Left renal pelvis (tissue), 4 donors: ENCODE measurements around the gene PDS5A. TPM values are rescaled to one million over a fixed set of nuclear protein-coding genes. Genes with fewer than 3 reads are reported as not detected.
"Not testable (repeated sequence)": the region's sequence is repeated elsewhere in the genome, so short reads cannot be mapped to it uniquely, and the experiment has no call there.

Source experiments
- DNase-seq, 4 donors: peaks; one replicate each; pipeline ENCODE4 v3.0.0-alpha.2; 2013; ENCODE audit warnings: low read depth in 4 of 4, low spot score in 3 of 4
- polyA plus RNA-seq, 4 donors: library from polyadenylated mRNA; unstranded; fragments of 120-200 nt; gene quantifications; one replicate each; pipeline ENCODE4 v1.2.1, GENCODE V29; 2013; ENCODE audit not compliant: insufficient read length in 4 of 4

The PDS5A gene
- 10 to 100 TPM; 54.4 to 78.4 (median 70.3) TPM for polyA plus RNA-seq

DNA sequence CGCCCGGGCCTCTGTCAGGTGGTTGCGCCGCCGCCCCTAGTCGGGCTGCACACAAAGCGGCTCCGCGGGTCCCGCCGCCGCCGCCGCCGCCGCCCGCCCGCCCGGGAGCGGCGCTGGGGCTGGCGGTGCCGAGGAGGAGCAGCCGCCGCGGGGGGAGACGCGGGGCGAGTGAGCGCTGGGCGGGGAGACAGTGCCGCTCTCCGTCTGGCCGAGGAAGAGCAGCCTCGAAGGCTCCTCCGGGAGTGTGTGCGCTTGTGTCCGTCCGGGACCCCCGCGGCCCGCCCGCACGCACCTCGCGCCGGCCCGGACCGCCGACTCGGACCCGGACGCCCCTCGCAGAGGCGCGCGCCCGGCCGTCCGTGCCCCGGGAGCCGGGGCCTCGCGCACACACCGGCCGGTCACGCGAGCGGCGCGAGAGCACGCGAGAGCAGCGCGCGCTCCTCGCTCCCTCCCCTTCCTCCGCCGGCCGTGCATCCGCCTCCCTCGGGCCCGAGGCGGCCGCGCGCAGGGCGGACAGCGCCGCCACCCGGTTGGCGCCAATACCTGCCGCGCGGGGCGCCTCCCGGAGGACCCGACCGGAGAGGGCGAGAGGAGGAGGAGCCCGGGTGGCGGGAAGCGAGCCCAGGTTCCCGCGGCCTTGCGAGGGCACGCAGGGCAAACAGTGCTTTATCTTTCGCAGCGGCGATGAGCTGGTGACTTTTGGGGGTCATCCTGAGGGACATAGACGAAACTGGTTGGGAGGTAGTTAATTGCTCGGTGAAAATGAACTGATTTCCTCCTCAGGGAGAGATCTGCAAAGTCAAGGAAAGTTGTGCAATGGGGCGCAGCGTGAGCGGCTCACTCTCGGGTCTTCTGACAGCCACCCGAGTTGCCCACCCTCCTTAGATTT, at the start of gene PDS5A:
Gene PDS5A (minus strand): TSS at position 423 of the 889 bp plus-strand sequence. CDS start 1,334 bp downstream, outside the sequence.
- peak; percentile 73 to 88 (median 84) for DNase-seq

DNA sequence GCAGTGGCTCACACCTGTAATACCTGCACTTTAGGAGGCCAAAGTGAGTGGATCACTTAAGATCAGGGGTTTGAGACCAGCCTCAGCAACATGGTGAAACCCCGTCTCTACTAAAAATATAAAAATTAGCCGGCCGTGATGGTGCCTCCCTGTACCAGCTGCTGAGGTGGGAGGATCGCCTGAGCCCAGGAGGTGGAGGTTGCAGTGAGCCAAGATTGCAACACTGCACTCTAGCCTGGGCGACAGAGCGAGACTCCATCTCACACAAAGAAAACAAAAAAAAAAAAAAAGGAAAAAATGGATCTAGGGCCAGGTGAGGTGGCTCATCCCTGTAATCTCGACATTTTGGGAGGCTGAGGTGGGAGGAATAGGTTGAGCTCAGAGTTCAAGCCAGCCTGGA, 46.3 kb upstream of the PDS5A start:
- not testable (repeated sequence) for DNase-seq

DNA sequence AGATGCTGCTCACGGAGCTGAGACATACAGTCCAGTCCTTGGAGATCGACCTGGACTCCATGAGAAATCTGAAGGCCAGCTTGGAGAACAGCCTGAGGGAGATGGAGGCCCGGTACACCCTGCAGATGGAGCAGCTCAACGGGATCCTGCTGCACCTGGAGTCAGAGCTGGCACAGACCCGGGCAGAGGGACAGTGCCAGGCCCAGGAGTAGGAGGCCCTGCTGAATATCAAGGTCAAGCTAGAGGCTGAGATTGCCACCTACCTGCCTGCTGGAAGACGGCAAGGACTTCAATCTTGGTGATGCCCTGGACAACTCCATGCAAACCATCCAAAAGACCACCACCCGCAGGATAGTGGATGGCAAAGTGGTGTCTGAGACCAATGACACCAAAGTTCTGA, 43.4 kb upstream of the PDS5A start:
- DNase-seq, result not testable (repeated sequence)

DNA sequence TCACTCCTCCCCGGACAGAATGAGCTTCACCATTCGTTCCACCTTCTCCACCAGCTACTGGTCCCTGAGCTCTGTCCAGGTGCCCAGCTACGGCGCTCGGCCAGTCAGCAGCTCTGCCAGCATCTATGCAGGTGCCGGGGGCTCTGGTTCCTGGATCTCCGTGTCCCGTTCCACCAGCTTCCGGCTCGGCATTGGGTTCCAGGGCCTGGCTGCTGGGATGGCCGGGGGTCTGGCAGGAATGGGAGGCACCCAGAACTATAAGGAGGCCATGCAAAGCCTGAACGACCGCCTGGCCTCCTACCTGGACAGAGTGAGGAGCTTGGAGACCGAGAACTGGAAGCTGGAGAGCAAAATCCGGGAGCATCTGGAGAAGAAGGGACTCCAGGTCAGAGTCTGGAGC, 42.5 kb upstream of the PDS5A start:
- DNase-seq, result no peak

DNA sequence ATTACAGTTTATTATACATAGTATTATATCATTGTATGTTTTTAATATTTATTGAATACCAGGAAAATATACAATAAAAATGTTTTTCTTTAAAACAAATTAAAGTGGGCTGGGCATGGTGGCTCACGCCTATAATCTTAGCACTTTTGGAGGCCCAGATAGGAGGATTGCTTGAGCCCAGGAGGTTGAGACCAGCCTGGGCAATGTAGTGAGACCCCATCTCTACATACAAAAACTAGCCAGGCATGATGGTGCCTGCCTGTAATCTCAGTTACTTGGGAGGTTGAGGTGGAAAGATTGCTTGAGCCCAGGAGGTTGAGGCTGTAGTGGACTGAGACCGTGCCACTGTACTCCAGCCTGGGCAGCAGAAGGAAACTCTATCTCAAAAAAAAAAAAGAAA, 38.3 kb upstream of the PDS5A start:
- DNase-seq, result no peak

DNA sequence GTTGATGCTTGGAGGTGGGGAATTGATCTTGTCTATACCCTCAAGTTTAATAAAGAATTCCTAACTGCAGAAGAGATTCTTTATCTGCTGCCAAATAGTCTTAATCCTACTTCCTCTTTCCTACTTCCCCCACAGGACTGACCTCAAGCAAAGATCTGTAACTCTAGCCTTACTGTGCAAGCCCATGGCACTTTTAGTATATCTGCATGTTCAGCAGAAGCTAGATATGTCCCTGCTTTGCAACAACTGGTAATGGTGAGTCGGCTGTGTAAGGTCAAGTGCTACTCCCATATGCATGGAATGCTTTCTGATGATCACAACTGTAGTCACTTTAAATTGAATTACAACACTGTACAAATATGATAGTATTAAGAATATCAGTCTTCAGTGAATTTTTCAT, 26.3 kb upstream of the PDS5A start:
- DNase-seq, result no peak

- DNase-seq, result no peak
These were observed 23.0 kb upstream of the PDS5A start for GRCh38 chr4:40000711-40001110.

GRCh38 chr4:39998659-39999345, 21.1 kb upstream of the PDS5A start:
- DNase-seq, result no peak

GRCh38 chr4:39996811-39997210, 19.1 kb upstream of the PDS5A start:
- no peak for DNase-seq

DNA sequence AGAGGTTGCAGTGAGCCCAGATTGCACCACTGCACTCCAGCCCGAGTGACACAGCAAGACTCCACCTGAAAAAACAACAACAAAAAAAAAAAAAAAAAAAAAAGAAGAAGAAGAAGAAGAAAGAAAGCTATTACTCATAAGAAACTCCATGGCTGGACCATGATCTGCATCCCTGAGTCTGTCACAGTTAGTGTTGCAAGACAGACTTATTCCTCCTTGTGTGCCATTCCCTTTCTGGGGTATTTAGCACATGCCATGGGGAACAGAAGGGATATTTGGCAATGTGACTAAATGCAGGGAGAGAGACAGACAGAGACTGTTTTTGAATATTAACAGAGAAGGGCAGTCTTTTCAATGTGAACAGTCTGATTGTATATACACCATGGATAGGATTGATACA, 16.7 kb upstream of the PDS5A start:
- no peak for DNase-seq

- not testable (repeated sequence) for DNase-seq
These were observed 11.7 kb upstream of the PDS5A start for GRCh38 chr4:39989381-39989780.

- DNase-seq, result no peak
These were observed 9.8 kb upstream of the PDS5A start for GRCh38 chr4:39987485-39987884.

- DNase-seq, result no peak
These were observed 1.2 kb upstream of the PDS5A start for GRCh38 chr4:39978904-39979303.

DNA sequence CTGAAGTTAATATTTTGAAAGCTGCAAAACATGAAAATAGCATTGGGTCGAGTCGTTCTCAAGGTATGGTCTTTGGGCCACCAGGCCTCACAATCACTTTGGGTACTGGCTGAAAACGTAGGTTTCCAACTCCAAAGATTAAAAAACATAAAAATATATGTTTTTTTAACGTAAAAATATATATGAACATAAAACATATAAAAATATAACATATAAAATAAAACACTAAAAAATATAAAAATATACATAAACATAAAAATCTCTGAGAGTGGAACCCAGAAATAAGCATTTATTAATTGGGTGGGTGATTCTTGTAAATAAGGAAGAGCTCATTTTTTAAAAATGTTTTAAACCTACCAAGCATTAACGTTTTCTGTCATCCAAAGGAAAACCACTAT, 666 bp upstream of the PDS5A start:
- no peak for DNase-seq

DNA sequence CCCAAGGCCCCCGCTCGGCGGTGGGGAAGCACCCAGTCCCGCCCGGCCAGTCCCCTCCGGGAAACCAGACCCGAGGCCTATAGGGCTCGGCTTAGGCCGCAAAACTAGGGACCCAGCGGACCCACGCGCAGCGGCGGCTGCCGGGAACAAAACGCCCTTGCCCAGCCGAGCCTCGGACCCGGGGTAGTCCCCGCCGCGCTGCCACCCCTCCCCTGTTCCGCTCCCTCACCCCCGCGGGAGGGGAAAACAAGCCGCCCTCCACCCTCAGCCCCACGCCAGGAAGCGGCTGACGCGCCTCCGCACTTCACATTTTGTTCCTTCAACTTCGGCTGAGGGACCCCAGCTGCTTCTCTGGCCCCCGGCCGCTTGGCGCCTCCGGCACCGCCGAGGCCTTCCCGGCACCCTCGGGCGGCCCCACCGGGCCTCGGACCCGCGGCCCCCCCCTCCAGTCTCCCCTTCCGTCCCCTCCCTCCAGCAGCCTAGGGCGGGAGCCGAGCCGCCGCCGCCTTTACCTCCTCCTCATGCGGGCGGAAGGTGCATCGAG, 694 bp downstream of the PDS5A start:
- peak in 3 of 4 donors; percentile 15 to 42 (median 39) for DNase-seq

DNA sequence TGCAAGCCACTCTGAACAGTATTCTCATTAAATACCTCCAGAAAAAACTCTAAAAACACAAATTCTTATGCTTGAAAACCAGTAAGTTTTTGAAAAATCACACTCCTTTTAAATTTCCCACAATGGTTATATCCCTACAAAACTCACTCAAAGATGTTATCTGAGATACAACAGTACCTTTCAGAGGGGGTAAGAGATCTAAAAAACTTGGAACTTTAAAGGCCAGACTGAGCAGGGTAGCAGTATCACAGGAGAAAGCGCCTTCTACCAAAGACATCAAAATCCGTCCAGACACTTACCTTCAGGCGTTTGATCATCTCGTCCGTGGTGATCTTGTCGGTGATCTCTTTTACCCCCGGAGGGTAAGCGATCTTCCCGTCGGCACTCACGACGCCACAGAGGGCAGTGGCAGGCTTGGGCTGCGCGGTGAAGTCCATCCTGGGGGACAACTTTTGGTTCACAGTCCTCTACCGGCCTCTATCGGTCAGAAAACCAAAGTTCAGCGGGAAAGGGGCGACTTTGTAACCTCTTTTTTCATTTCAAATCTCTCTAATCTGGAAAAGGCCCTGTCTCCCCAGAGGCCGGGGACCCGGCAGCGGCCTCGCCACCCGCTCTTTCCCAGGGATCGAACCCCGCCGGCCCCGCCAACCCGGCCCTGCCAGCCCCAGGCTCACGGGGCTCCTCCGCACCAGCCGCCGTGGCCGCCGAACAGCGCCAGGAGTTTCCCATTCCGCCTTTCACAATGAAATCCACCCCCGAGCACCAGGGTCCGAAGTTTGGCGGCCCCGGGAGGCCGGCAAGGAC, 1.4 kb downstream of the PDS5A start:
- peak; percentile 74 to 82 (median 74) for DNase-seq

- no peak for DNase-seq
These were observed 2.1 kb downstream of the PDS5A start for GRCh38 chr4:39975488-39976089.

- not testable (repeated sequence) for DNase-seq
These were observed 4.7 kb downstream of the PDS5A start for GRCh38 chr4:39973052-39973451.

- peak in 2 of 4 donors; percentile 12 to 17 for DNase-seq
These were observed 6.8 kb downstream of the PDS5A start for GRCh38 chr4:39970671-39971640.
